ENCODE results near the gene NR1D2.

NR1D2 gene

DNA sequence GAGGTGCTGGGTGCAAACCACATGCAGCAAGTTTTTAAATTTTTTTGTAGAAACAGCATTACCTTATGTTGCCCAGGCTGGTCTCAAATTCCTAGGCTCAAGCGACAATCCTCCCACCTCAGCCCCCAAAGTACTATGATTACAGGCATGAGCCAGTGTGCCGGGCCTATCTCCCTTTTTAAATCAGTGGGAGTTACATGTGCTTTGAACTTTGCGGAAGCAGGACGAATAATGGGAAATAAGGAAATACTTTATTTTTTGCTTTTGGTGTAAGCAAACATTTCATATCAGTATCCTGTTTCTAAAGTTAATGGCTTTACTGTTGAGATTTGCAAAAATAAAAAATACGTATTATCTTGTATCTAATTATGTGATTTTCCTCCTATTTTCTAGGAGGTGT, 9.1 kb downstream of the NR1D2 start:
- no peak overlapping the region for H3K4me3 ChIP-seq (ENCODE audit: low read length)
- no peaks in the 10 kb centered on the region for H3K9me2 ChIP-seq (replicated peaks; ENCODE audit: control insufficient read depth, low read length)
- H3K9me3 ChIP-seq (ENCODE audit: control insufficient read depth, insufficient read depth, low read length), result no peaks in the 10 kb centered on the region
- H4K20me1 ChIP-seq (ENCODE audit: control insufficient read depth, insufficient read depth, low read depth, low read length), result no peaks in the 10 kb centered on the region
- H3K36me3 ChIP-seq (ENCODE audit: control insufficient read depth, low read length), result no peaks in the 10 kb centered on the region
- peaks cover 19% of the 10 kb centered on the region for H3K79me2 ChIP-seq (ENCODE audit: control insufficient read depth, low read length)
- no peak overlapping the region for H3K4me2 ChIP-seq (ENCODE audit: low read length)
- TF ChIP-seq, protein P1, sequence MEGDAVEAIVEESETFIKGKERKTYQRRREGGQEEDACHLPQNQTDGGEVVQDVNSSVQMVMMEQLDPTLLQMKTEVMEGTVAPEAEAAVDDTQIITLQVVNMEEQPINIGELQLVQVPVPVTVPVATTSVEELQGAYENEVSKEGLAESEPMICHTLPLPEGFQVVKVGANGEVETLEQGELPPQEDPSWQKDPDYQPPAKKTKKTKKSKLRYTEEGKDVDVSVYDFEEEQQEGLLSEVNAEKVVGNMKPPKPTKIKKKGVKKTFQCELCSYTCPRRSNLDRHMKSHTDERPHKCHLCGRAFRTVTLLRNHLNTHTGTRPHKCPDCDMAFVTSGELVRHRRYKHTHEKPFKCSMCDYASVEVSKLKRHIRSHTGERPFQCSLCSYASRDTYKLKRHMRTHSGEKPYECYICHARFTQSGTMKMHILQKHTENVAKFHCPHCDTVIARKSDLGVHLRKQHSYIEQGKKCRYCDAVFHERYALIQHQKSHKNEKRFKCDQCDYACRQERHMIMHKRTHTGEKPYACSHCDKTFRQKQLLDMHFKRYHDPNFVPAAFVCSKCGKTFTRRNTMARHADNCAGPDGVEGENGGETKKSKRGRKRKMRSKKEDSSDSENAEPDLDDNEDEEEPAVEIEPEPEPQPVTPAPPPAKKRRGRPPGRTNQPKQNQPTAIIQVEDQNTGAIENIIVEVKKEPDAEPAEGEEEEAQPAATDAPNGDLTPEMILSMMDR (IDR thresholded peaks at IDR 0.05; ENCODE audit: low read depth, low read length, poor library complexity, severe bottlenecking), result no peak
- TF ChIP-seq EZH2phosphoT487 (IDR thresholded peaks at IDR 0.05; ENCODE audit: borderline replicate concordance, low read length), result no peak
- no peak overlapping the region for H3K27ac ChIP-seq (ENCODE audit: low read depth, low read length)
- H3K27me3 ChIP-seq (ENCODE audit: control insufficient read depth, low read length), result no peaks in the 10 kb centered on the region; the same call in 1 of the 2 replicates
- peaks cover 41% of the 10 kb centered on the region for H3K4me1 ChIP-seq (ENCODE audit: control insufficient read depth, low read length)
- no peaks in the 10 kb centered on the region for H3F3A ChIP-seq (ENCODE audit: control insufficient read depth, insufficient read depth)

DNA sequence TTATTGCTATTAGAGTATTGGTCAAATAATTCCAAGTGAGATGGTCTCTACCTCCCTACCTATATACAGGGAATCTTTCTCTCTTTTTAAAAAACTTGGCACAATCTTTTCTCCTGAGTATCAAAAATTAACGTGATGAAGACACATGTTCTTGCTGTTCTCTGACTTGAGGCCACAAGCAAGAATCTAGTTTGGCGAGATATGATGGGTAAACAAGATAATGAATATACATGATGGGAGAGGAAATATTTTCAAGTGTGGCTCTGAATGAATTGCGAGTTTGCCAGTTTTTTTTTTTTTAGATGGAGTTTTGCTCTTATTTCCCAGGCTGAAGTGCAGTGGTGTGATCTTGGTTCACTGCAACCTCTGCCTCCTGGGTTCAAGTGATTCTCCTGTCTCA, 11.6 kb downstream of the NR1D2 start:
- no peaks in the 10 kb centered on the region; the same call in 1 of the 2 replicates for H3K27me3 ChIP-seq (ENCODE audit: control insufficient read depth, low read length)
- H3K9me3 ChIP-seq (ENCODE audit: control insufficient read depth, insufficient read depth, low read length), result no peaks in the 10 kb centered on the region
- H3F3A ChIP-seq (ENCODE audit: control insufficient read depth, insufficient read depth), result no peaks in the 10 kb centered on the region
- H3K79me2 ChIP-seq (ENCODE audit: control insufficient read depth, low read length), result peaks cover 15% of the 10 kb centered on the region
- H3K4me1 ChIP-seq (ENCODE audit: control insufficient read depth, low read length), result peaks cover 21% of the 10 kb centered on the region
- no peak overlapping the region for H3K4me2 ChIP-seq (ENCODE audit: low read length)
- no peaks in the 10 kb centered on the region for H4K20me1 ChIP-seq (ENCODE audit: control insufficient read depth, insufficient read depth, low read depth, low read length)
- H3K27ac ChIP-seq (ENCODE audit: low read depth, low read length), result no peak overlapping the region
- TF ChIP-seq, protein P1 (IDR thresholded peaks at IDR 0.05; ENCODE audit: low read depth, low read length, poor library complexity, severe bottlenecking), result no peak
- TF ChIP-seq EZH2phosphoT487 (IDR thresholded peaks at IDR 0.05; ENCODE audit: borderline replicate concordance, low read length), result no peak
- H3K9me2 ChIP-seq (replicated peaks; ENCODE audit: control insufficient read depth, low read length), result no peaks in the 10 kb centered on the region
- no peaks in the 10 kb centered on the region for H3K36me3 ChIP-seq (ENCODE audit: control insufficient read depth, low read length)
- H3K4me3 ChIP-seq (ENCODE audit: low read length), result no peak overlapping the region

DNA sequence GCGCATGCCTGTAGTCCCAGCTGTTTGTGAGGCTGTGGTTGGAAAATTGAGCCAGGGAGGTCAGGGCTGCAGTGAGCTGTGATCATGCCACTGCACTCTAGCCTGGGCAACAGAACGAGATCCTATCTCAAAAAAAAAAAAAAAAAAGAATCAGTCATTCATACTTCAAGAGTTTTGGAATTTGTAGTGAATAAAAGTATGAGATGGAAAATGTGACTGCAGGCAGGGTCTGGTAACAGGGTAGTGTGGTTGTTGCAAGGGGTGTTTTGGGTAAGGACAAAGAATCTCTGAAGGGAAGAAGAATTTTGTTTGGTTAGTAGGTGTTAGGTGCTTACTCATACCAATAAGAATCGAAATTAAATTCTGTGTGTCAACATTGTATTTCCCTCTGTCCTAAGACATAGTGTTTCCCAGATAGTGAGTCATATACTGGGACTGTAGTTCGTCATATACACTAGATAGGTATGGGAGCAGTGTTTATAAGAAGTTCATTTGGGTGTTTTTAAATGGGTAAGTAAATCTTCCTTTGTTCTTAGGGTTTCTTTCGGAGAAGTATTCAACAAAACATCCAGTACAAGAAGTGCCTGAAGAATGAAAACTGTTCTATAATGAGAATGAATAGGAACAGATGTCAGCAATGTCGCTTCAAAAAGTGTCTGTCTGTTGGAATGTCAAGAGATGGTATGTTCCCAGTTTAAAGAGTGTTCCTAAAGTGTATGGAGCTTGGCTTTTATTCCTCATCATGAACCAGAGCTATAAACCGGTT, 14.2 kb downstream of the NR1D2 start:
- H3F3A ChIP-seq (ENCODE audit: control insufficient read depth, insufficient read depth), result no peaks in the 10 kb centered on the region
- no peaks in the 10 kb centered on the region for H3K9me2 ChIP-seq (replicated peaks; ENCODE audit: control insufficient read depth, low read length)
- TF ChIP-seq, protein P1 (IDR thresholded peaks at IDR 0.05; ENCODE audit: low read depth, low read length, poor library complexity, severe bottlenecking), result no peak
- no peak for TF ChIP-seq EZH2phosphoT487 (IDR thresholded peaks at IDR 0.05; ENCODE audit: borderline replicate concordance, low read length)
- H3K4me1 ChIP-seq (ENCODE audit: control insufficient read depth, low read length), result no peaks in the 10 kb centered on the region
- no peak overlapping the region for H3K27ac ChIP-seq (ENCODE audit: low read depth, low read length)
- H3K27me3 ChIP-seq (ENCODE audit: control insufficient read depth, low read length), result no peaks in the 10 kb centered on the region
- H3K4me2 ChIP-seq (ENCODE audit: low read length), result no peak overlapping the region
- H3K79me2 ChIP-seq (ENCODE audit: control insufficient read depth, low read length), result no peaks in the 10 kb centered on the region
- no peaks in the 10 kb centered on the region for H3K36me3 ChIP-seq (ENCODE audit: control insufficient read depth, low read length)
- no peaks in the 10 kb centered on the region for H3K9me3 ChIP-seq (ENCODE audit: control insufficient read depth, insufficient read depth, low read length)
- H3K4me3 ChIP-seq (ENCODE audit: low read length), result no peak overlapping the region
- no peaks in the 10 kb centered on the region for H4K20me1 ChIP-seq (ENCODE audit: control insufficient read depth, insufficient read depth, low read depth, low read length)

Measured in DOHH2 (cell line).